Type B pancreatic cell (in vitro differentiated cells): Measurements from ENCODE around the gene STARD13. TPM values are rescaled to one million over a fixed set of nuclear protein-coding genes. Genes with fewer than 3 reads are reported as not detected.

Source experiments
- DNase-seq: peaks from one replicate; pipeline ENCODE4 v3.0.0; 2021; ENCODE audit warnings: mixed read lengths; ENCODE audit not compliant: unreplicated experiment; ENCODE audit errors: extremely low spot score
- H3K27ac Mint-ChIP-seq: 2 replicates; pipeline ENCODE4 v1.8.0; 2021; ENCODE audit warnings: mild to moderate bottlenecking, mixed read lengths
- H3K27me3 Mint-ChIP-seq: 2 replicates; pipeline ENCODE4 v1.8.0; 2021; ENCODE audit warnings: mixed read lengths
- H3K36me3 Mint-ChIP-seq: 2 replicates; pipeline ENCODE4 v1.8.0; 2021; ENCODE audit warnings: mixed read lengths
- H3K4me1 Mint-ChIP-seq: one replicate; pipeline ENCODE4 v1.8.0; 2021; ENCODE audit warnings: mixed read lengths; ENCODE audit not compliant: unreplicated experiment
- H3K4me3 Mint-ChIP-seq: 2 replicates; pipeline ENCODE4 v1.8.0; 2021; ENCODE audit warnings: mild to moderate bottlenecking, mixed read lengths
- H3K9me3 Mint-ChIP-seq: 2 replicates; pipeline ENCODE4 v1.8.0; 2021; ENCODE audit warnings: mixed read lengths
- CTCF ChIP-seq: fragments of 200-600 bp; sonication (generic); conservative IDR thresholded peaks from 2 replicates; pipeline ENCODE4 v1.5.0; 2021; ENCODE audit warnings: antibody characterized with exemption, mild to moderate bottlenecking
- total RNA-seq: library from RNA; stranded (reverse); gene quantifications from 2 replicates; pipeline ENCODE4 v1.2.1, GENCODE V29; 2021; ENCODE audit warnings: low replicate concordance

STARD13 gene
- total RNA-seq, 1 donor from 2014 or later = 12.1 TPM

- peak overlapping the region; percentile 17 for H3K4me3 Mint-ChIP-seq
- H3K27me3 Mint-ChIP-seq = peaks cover 4% of the 10 kb centered on the region
- H3K27ac Mint-ChIP-seq = no peak overlapping the region
- peak; percentile 62 for TF ChIP-seq CTCF
- H3K9me3 Mint-ChIP-seq = no peaks in the 10 kb centered on the region
- peaks cover 17% of the 10 kb centered on the region for H3K4me1 Mint-ChIP-seq
- no peaks in the 10 kb centered on the region for H3K36me3 Mint-ChIP-seq
- no peak for DNase-seq
Measured at GRCh38 chr13:33057019-33057780, 228.4 kb downstream of the STARD13 start.

GRCh38 chr13:33053397-33054066, 232.0 kb downstream of the STARD13 start:
- H3K9me3 Mint-ChIP-seq = no peaks in the 10 kb centered on the region
- peaks cover 17% of the 10 kb centered on the region for H3K4me1 Mint-ChIP-seq
- no peak for DNase-seq
- no peaks in the 10 kb centered on the region for H3K36me3 Mint-ChIP-seq
- no peak for TF ChIP-seq CTCF
- H3K27me3 Mint-ChIP-seq = peaks cover 4% of the 10 kb centered on the region
- H3K27ac Mint-ChIP-seq = no peak overlapping the region
- no peak overlapping the region for H3K4me3 Mint-ChIP-seq
